Measurements from ENCODE around the gene KLHL35. TPM values are rescaled to one million over a fixed set of nuclear protein-coding genes. Genes with fewer than 3 reads are reported as not detected.

Gene KLHL35
- total and polyA plus RNA-seq, 2 donors from 2014 or later = 0.26 to 1.8 TPM

DNA sequence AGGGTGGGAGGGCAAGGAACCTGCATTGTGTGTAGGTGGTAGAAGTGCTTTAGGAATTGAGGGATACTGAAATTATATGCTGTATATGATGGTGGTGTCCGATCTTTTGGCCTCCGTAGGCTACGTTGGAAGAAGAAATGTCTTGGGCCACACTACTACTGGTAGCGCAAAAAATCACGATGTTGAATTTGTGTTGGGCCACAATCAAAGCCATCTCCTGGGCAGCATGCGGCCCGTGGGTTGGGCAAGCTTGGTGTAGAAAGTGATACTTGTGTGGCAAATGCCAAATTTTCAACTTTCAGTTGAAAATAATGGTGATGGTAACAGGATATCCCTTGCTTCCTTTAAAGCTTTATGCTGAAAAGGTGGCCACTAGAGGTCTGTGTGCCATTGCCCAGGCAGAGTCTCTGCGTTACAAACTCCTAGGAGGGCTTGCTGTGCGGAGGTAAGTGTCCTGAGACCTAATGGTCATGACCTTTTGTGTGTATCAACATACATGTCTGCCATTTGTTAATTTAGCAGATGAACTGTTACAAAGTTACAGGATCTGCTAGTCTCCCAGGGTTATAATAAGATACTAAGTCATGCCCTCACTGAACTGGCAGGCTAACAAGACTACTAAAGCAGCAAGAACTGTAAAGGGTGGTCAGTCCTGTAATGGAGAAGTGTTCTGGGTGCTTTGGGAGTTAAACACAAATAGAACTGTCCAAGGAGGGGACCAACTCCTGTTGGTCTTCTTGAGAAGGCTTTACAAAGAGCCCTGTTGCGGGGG, 30.8 kb downstream of the KLHL35 start:
- Histone ChIP-seq H3K4me3 (ENCODE audit: low read length in 3 of 3) (no peak overlapping the region), H3K27me3 (ENCODE audit: control insufficient read depth, insufficient read depth, low read length) (no peaks in the 10 kb centered on the region), H3K9me3 (ENCODE audit: control insufficient read depth in 2 of 3, insufficient read depth in 1 of 3, low read length in 3 of 3) (no peaks in the 10 kb centered on the region), H3K36me3 (ENCODE audit: control insufficient read depth in 2 of 3, insufficient read depth in 3 of 3, low read length in 3 of 3) (peaks cover 28 to 60% (median 30%) of the 10 kb centered on the region in 3 donors), H3K9ac (ENCODE audit: low read length in 3 of 3) (peak overlapping the region in 1 of 3 donors; percentile 12), H3K4me1 (ENCODE audit: control insufficient read depth in 2 of 3, insufficient read depth in 2 of 3, low read depth in 1 of 3, low read length in 3 of 3) (peaks cover 0 to 4% (median 0%) of the 10 kb centered on the region in 3 donors), H3K27ac (ENCODE audit: low read depth in 2 of 2, low read length in 2 of 2) (no peak overlapping the region)
- intact Hi-C loops (cut with DNase I) = no loop called here
- TF ChIP-seq, protein P1, sequence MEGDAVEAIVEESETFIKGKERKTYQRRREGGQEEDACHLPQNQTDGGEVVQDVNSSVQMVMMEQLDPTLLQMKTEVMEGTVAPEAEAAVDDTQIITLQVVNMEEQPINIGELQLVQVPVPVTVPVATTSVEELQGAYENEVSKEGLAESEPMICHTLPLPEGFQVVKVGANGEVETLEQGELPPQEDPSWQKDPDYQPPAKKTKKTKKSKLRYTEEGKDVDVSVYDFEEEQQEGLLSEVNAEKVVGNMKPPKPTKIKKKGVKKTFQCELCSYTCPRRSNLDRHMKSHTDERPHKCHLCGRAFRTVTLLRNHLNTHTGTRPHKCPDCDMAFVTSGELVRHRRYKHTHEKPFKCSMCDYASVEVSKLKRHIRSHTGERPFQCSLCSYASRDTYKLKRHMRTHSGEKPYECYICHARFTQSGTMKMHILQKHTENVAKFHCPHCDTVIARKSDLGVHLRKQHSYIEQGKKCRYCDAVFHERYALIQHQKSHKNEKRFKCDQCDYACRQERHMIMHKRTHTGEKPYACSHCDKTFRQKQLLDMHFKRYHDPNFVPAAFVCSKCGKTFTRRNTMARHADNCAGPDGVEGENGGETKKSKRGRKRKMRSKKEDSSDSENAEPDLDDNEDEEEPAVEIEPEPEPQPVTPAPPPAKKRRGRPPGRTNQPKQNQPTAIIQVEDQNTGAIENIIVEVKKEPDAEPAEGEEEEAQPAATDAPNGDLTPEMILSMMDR (IDR thresholded peaks at IDR 0.05; ENCODE audit: borderline replicate concordance, extremely low read depth, insufficient read depth) = no peak
- no peak for DNase-seq
- FAIRE-seq = no peak

DNA sequence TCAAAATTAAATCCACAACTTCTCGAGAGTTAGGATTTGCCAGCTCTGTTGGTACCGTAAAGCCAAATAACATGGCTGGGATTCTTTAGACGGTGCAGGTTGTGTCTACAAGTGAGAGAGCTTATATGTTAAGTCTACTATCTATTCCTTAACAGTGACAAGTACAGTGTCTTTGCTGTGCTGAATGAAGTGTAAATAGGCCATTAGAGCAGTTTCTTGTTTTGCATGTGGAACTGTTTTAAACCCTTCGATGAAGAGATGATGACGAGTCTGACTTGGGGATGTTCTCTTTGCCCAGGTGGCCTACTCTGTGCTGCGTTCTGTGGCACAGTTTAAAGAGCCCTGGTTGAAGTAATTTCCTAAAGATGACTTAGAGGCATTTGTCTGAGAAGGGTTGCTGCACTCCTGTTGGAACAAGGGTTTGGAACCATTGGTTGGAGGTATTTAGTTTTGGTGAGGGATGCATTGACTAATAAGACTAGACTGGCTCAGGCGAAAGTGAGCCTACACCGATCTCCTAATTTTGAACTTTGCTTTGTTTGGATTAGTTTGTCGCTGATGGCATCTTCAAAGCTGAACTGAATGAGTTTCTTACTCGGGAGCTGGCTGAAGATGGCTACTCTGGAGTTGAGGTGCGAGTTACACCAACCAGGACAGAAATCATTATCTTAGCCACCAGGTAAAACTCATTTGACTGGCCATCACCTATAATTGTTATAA, 32.7 kb downstream of the KLHL35 start:
- intact Hi-C loops (cut with DNase I) = no loop called here
- Histone ChIP-seq H3K9me3 (ENCODE audit: control insufficient read depth in 2 of 3, insufficient read depth in 1 of 3, low read length in 3 of 3) (no peaks in the 10 kb centered on the region), H3K36me3 (ENCODE audit: control insufficient read depth in 2 of 3, insufficient read depth in 3 of 3, low read length in 3 of 3) (peaks cover 22 to 44% (median 23%) of the 10 kb centered on the region in 3 donors), H3K4me1 (ENCODE audit: control insufficient read depth in 2 of 3, insufficient read depth in 2 of 3, low read depth in 1 of 3, low read length in 3 of 3) (peaks cover 0 to 4% (median 0%) of the 10 kb centered on the region in 3 donors), H3K27me3 (ENCODE audit: control insufficient read depth, insufficient read depth, low read length) (no peaks in the 10 kb centered on the region), H3K27ac (ENCODE audit: low read depth in 2 of 2, low read length in 2 of 2) (peak overlapping the region; percentile 89 to 95), H3K4me3 (ENCODE audit: low read length in 3 of 3) (peak overlapping the region; percentile 92 to 95 (median 92)), H3K9ac (ENCODE audit: low read length in 3 of 3) (peak overlapping the region; percentile 91 to 96 (median 95))
- DNase-seq (peak in 3 of 5 donors; percentile 15 to 41 (median 24)), FAIRE-seq (no peak)
- TF ChIP-seq, protein P1 (IDR thresholded peaks at IDR 0.05; ENCODE audit: borderline replicate concordance, extremely low read depth, insufficient read depth) = no peak

DNA sequence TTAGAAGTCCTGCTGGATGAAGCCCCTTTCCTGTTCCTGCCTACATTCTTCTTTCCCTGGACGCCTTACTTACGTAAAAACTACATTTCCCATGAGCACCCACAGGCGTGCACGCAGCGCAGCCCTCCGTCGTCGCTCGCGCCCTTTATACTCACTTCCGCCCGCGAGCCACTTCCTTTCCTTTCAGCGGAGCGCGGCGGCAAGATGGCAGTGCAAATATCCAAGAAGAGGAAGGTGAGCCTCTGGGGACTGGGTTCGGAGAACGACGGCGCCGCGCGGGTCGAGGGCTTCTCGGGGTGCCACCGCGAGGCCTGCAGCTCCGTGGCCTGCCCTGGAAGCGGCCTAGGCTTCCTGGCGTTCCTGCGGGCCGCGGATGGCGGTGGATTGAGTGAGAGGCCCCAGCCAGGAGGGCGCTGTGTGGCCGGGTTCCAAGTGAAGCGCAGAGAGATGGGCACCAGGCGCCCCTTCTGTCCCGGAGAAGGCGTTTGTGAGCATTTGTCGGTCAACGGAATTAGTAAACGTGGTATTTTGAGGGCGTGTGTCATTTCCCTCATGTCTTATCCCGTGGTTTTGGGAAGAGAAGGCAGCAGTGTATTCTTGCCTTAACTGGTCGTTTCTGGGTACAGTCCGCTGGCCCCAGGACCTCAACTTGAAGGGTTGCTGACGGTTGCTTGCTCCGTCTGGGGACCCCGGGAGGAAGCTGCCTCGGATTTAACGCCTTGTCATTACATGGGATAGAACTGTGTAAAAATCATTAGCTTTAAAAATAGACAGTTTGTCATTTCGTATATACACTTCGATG, 33.5 kb downstream of the KLHL35 start, which contains the start of gene RPS3:
Gene RPS3 (plus strand): TSS at position 175 of the 802 bp plus-strand sequence. CDS start 30 bp downstream, at position 205.
- no peaks in the 10 kb centered on the region for H3K9me3 ChIP-seq (ENCODE audit: control insufficient read depth in 2 of 3, insufficient read depth in 1 of 3, low read length in 3 of 3)
- peak; percentile 94 to 98 (median 96) for DNase-seq
- H3K4me1 ChIP-seq (ENCODE audit: control insufficient read depth in 2 of 3, insufficient read depth in 2 of 3, low read depth in 1 of 3, low read length in 3 of 3) = peaks cover 0 to 4% (median 0%) of the 10 kb centered on the region in 3 donors
- intact Hi-C loops (cut with DNase I) = no loop called here
- peak within 1 kb of the TSS; percentile 91 to 96 (median 95) for H3K9ac ChIP-seq (ENCODE audit: low read length in 3 of 3)
- H3K4me3 ChIP-seq (ENCODE audit: low read length in 3 of 3) = peak within 1 kb of the TSS; percentile 92 to 95 (median 92)
- H3K27ac ChIP-seq (ENCODE audit: low read depth in 2 of 2, low read length in 2 of 2) = peak within 1 kb of the TSS; percentile 89 to 95
- no peaks in the 10 kb centered on the region for H3K27me3 ChIP-seq (ENCODE audit: control insufficient read depth, insufficient read depth, low read length)
- TF ChIP-seq, protein P1 (IDR thresholded peaks at IDR 0.05; ENCODE audit: borderline replicate concordance, extremely low read depth, insufficient read depth) = peak; percentile 2
- FAIRE-seq = no peak
- H3K36me3 ChIP-seq (ENCODE audit: control insufficient read depth in 2 of 3, insufficient read depth in 3 of 3, low read length in 3 of 3) = peaks cover 20 to 36% (median 23%) of the 10 kb centered on the region in 3 donors
